ENCODE results near the gene IRX3. TPM values are rescaled to one million over a fixed set of nuclear protein-coding genes. Genes with fewer than 3 reads are reported as not detected.

The IRX3 gene
- total RNA-seq, 1 experiment from 2014 or later: 2.4 TPM

DNA sequence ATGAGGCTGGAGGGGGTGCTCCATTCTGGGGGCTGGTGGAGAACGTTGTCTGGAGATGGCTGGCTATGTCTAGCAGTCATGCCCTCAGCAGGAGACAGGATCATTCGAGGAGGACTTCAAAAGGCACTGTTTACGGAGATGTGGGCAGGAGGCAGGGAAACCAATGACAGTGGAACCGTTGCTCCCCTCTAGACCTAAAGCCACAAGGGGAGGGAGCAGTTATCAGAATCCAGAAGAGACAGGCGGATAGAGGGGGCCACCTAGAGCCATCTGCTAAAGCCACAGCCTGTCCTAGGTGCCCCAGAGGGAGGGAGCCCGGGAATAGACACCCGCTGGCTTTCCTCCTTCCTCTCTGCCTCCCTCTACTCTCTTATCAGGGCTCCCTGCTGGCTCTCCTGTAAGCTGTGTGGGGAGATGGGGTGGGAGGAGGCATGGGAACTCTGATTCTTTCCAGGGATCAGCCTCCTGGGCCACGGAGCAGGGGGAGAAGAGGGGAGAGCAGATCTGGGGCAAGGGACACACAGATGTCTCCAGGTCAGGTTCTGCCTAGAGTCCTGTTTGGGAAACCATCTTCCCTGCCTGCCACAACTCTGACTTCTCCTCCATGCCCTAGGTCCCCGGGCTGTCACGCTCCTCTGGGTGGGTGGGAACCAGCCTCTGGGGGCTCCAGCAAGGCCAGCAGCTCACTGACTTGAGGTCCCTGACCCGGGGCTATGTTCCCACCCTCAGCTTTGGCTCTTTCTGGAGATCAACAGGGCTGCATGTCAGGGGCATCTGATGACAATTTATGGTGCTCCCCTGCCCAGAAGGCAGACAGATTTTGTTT is 42.3 kb downstream of the IRX3 start:
- Histone ChIP-seq H3K4me1 (ENCODE audit: insufficient read depth, low read length) (no peaks in the 10 kb centered on the region), H2BK5ac (ENCODE audit: insufficient read length, low read length) (no peak overlapping the region), H4K20me1 (ENCODE audit: control insufficient read depth, insufficient read depth, insufficient read length) (no peaks in the 10 kb centered on the region), H3K9ac (ENCODE audit: extremely low read depth, insufficient read length, low read length) (no peak overlapping the region), H3K79me1 (ENCODE audit: insufficient read depth, low read depth, low read length, poor library complexity, severe bottlenecking) (no peaks in the 10 kb centered on the region), H3K56ac (ENCODE audit: insufficient read length, low read depth, low read length) (no peak overlapping the region), H2BK15ac (ENCODE audit: low read depth, low read length) (no peak overlapping the region), H2BK12ac (ENCODE audit: insufficient read length, low read depth, low read length) (no peak overlapping the region), H3K4ac (ENCODE audit: low read depth, low read length) (no peak overlapping the region), H3K9me3 (ENCODE audit: control insufficient read depth, low read depth, low read length) (no peaks in the 10 kb centered on the region), H3K79me2 (ENCODE audit: insufficient read depth, low read length) (no peaks in the 10 kb centered on the region), H4K5ac (ENCODE audit: insufficient read length, low read depth, low read length) (no peak overlapping the region), H3K23me2 (ENCODE audit: insufficient read length, low read depth, low read length, poor library complexity, severe bottlenecking) (no peaks in the 10 kb centered on the region), H2AFZ (ENCODE audit: low read length) (no peak overlapping the region), H3T11ph (ENCODE audit: low read length) (no peak overlapping the region), H3K14ac (ENCODE audit: insufficient read depth, low read length) (no peak overlapping the region), H3K18ac (ENCODE audit: insufficient read length, low read depth, low read length) (no peak overlapping the region), H2BK20ac (ENCODE audit: low read depth, low read length, poor library complexity, severe bottlenecking) (no peak overlapping the region), H4K8ac (replicated peaks; ENCODE audit: insufficient read length, low read depth, low read length) (no peak overlapping the region), H4K91ac (ENCODE audit: insufficient read length, low read depth, low read length) (no peak overlapping the region), H3K27ac (ENCODE audit: insufficient read length, low read depth, low read length) (no peak overlapping the region), H3K4me2 (ENCODE audit: insufficient read depth, insufficient read length, low read length) (no peak overlapping the region), H2BK120ac (ENCODE audit: low read depth, low read length, poor library complexity, severe bottlenecking) (no peak overlapping the region), H3K27me3 (ENCODE audit: insufficient read depth, low read length) (no peaks in the 10 kb centered on the region; the same call in 1 of the 2 replicates), H3K23ac (ENCODE audit: insufficient read length, low read depth, low read length) (no peak overlapping the region), H2AK5ac (ENCODE audit: insufficient read length, low read length) (no peak overlapping the region)
- Mint-ChIP-seq H3K27ac (no peak overlapping the region), H3K27me3 (ENCODE audit: low read depth) (peaks cover 4% of the 10 kb centered on the region), H3K4me1 (peaks cover 11 to 14% of the 10 kb centered on the region in 2 experiments), H3K9me3 (peaks cover 0 to 3% of the 10 kb centered on the region in 2 experiments; a peak in 4 of 5 replicates), H3K4me3 (no peak overlapping the region), H3K36me3 (ENCODE audit: insufficient read depth in 1 of 3, low read depth in 3 of 3) (peaks cover 0 to 3% (median 0%) of the 10 kb centered on the region in 3 experiments; a peak in 3 of 7 replicates)
- DNase-seq: no peak
- WGBS (ENCODE audit: extremely low coverage, insufficient read length, low lambda C conversion rate): no CpG with 5 or more reads among the region's 11 CpGs
- TF ChIP-seq, protein P1, sequence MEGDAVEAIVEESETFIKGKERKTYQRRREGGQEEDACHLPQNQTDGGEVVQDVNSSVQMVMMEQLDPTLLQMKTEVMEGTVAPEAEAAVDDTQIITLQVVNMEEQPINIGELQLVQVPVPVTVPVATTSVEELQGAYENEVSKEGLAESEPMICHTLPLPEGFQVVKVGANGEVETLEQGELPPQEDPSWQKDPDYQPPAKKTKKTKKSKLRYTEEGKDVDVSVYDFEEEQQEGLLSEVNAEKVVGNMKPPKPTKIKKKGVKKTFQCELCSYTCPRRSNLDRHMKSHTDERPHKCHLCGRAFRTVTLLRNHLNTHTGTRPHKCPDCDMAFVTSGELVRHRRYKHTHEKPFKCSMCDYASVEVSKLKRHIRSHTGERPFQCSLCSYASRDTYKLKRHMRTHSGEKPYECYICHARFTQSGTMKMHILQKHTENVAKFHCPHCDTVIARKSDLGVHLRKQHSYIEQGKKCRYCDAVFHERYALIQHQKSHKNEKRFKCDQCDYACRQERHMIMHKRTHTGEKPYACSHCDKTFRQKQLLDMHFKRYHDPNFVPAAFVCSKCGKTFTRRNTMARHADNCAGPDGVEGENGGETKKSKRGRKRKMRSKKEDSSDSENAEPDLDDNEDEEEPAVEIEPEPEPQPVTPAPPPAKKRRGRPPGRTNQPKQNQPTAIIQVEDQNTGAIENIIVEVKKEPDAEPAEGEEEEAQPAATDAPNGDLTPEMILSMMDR (conservative IDR thresholded peaks at IDR 0.05): no peak
